Measurements from ENCODE around the gene PDGFA.

Gene PDGFA

DNA sequence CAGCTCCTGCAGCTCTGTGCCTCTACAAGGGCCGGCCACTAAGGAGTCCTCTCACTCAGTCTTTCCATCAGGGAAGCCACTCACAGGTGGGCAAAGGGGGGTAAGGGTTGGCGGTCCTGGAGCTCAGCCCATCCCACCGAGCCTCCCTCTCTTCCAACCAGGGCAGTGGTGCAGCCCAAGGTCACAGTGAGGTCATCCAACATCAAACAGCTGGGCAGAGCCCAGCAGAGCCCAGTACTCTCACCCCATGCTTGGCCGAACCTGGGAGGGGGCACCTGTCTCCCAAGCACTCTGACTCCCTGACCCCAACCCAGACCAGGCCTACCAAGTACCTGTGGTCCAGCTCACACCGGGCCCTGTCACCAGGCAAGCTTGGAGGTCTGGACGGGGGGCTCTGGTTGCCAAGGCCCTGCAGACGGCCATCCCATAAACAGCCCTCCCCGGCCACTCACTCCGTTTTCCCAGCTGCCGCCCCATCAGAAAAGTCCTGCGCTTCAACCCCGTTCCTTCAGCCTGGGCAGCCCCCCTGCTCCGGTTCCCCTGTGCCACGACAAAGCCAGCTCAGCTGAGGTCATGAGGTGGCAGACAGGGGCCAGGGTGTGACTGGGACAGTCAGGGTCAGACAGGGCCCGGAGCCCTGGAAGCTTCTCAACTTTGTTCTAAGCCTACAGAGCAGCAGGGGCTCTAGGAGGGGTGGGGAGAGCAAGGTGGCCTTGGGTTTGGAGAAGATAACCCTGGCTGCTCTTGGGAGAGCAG, 27.5 kb downstream of the PDGFA start:
- DNase-seq (ENCODE audit: low read depth in 2 of 2, low spot score in 1 of 2) = no peak

DNA sequence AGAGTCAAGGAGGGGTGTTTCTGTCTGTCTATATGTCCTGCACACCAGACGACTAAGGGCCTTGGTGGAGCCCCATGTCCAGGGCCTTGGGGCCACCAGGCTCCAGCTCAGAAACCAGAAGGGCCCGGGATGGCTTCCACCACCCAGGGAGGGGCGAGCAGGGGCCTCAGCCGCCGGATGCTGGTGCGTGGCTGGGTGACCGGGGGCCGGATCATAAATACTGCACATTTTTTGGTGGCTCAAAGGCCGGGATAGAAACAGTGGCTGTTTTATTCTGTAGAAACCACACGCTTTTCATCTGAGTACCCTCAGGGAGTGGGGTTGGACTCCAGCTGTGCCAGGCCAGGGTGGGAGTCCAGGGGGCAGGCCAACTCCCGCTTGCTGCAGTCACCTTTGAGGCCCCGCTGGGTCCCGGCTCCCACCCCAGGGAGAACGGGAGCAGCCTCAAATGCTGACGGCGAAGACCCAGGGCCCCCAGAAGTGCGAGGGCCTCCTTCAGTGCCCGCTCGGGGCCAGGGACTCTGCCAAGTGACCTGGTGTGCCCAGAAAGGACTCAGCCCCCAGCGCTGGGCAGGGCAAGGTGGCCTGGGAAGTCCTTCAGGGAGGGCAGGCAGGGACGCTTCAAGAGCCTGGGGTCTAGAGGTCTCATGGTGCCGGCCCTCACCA, 28.2 kb downstream of the PDGFA start:
- DNase-seq (ENCODE audit: low read depth in 2 of 2, low spot score in 1 of 2) = no peak

DNA sequence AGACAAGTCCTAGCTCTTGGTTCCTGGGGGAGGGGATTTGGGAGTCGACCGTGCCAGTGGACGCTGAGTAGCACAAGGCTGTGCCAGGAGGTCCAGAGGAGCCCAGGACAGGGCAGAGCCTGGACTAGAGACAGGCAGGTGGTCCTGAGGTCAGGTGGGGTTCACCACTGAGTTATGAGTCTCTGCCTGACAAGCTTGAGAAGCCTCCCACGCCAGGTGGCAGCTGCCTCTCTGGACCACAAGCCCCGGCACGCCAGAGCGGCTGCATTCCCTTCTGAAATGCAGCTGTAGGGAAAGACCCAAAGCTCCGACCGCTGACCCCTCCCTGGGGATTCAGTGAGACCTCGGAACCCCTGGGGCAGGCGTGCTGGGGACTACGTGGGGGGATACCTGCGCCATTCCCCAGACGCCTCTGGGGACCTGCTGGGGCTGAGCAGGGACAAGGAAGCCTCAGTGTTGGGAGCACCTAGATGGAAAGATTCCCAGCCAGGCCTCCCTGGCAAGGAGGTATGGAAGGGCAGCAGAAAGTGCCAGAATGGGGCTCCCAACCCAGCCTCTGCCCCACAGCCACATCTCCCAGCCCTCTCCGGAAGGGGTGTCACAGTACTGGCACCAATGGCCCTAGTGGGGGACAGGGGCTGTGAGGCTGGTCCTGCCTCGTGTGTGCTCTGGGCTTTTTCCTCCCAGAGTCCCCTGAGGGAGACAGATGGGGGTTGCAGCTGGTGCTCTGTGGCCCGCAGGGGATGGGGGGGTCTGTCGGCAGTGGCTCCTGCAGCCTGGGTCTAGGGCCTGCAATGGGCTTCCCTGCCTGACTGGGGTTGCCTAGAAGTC, 29.0 kb downstream of the PDGFA start:
- no peak for DNase-seq (ENCODE audit: low read depth in 2 of 2, low spot score in 1 of 2)

DNA sequence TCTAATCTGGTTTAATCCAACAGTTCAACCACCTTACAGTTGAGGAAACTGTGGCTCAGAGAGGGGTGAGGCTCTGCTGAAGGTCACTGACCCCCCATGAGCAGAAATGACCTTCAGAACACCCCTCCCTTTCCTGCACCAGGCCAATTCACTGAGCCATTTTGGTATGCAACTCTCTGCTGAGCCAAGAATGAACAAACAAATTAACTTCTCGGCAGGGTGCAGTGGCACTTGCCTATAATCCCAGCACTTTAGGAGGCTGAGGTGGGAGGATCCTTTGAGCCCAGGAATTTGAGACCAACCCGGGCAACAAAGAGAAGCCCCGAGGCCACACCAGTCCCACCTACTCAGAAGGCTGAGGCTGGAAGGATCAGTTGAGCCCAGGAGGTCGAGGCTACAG, 29.8 kb downstream of the PDGFA start:
- DNase-seq (ENCODE audit: low read depth in 2 of 2, low spot score in 1 of 2) = no peak

DNA sequence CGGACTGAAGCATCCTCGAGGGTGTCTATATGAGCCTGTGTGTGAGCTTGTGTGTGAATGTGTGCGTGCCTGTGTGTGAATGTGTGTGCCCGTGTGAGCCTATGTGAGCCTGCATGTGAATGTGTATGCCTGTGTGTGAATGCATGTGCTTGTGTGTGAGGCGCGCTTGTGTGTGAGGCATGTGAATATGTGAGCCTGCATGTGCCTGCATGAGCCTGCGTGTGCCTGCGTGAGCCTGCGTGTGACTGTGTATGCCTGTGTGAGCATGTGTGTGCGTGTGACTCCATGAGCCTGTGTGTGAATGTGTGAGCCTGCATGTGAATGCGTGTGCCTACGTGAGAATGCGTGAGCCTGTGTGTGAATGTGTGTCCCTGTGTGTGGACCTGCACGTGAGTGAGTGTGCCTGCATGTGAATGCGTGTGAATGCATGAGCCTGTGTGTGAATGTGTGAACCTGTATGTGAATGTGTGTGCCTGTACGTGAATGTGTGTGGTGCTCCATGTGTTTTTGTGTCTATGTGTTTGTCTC, 33.4 kb downstream of the PDGFA start:
- no peak for DNase-seq (ENCODE audit: low read depth in 2 of 2, low spot score in 1 of 2)

DNA sequence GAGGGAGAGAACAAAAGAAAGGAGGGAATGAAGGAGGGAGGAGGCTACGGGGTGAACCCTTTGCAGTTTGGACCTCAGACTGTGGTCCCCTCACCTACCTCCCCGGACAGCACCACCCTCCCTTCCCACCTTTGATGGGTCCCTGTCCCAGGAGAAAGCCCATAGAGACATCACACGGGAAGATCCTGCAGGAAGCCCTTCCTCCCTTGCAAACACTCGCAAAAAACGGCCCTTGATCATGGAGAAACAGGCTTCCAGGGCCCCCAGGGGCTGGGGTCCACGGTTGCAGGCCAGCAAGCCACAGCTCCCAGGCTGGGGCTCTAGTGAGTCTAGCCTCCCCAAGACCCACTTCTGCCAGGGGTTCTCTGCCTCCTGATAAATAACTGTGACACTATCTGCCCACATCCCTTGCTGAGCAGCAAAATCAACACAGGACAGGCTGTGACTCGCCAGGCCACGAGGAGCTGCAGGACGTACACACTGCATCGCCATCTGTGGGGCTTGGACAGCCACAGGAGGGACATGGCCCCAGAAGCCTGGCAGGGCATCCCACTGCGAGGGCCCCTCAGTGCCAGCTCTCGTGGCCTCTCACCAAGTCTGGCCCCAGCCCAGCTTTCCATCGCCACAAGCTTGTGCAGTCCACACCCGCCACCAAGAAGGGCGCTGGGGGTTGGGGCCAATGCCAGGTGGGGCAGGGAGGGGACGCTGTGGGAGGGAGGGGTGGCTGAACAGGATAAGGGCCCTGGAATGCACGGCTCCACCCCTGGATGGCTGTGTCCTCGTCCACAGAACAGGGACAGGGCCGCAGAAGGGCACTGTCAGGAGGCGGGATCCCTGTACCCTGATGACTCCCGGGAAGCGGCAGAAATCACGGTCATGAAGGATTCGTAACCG, 34.2 kb downstream of the PDGFA start:
- no peak for DNase-seq (ENCODE audit: low read depth in 2 of 2, low spot score in 1 of 2)

DNA sequence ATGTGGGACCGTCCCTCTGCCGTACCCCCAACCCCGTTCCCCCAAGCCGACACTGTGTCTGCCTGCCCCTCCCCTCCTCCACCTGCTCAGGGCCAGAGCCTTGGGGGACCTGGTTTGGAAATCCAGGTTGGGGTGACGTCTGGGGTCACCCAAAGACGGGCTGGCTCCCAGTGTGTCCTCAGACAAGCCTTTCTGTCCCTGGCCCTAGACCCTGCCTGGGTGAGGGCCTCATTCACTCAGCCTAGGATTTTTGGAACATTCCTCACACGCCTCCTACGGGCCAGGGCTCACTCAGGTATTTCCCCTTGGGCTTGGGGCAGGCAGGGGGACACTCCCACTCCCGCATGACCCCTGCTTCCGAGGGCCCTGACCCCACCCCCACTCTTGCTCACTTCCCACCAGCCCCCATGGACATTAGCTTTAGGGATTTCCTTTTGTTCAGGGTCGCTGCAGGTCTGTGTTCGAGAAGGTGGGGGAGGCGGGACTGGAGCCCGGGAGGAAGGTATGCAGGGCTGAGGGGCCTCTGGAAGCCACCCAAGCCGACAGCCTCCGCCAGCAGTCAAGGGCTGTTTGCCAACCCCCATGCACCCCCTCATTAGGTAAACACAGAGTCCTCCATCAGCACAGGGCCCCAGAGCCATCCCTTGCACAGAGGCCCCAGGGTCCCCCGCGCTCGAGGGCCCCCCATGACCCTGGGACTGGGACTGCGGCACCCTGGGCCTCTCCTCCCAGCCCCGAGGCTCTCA, 35.1 kb downstream of the PDGFA start:
- DNase-seq (ENCODE audit: low read depth in 2 of 2, low spot score in 1 of 2) = no peak

DNA sequence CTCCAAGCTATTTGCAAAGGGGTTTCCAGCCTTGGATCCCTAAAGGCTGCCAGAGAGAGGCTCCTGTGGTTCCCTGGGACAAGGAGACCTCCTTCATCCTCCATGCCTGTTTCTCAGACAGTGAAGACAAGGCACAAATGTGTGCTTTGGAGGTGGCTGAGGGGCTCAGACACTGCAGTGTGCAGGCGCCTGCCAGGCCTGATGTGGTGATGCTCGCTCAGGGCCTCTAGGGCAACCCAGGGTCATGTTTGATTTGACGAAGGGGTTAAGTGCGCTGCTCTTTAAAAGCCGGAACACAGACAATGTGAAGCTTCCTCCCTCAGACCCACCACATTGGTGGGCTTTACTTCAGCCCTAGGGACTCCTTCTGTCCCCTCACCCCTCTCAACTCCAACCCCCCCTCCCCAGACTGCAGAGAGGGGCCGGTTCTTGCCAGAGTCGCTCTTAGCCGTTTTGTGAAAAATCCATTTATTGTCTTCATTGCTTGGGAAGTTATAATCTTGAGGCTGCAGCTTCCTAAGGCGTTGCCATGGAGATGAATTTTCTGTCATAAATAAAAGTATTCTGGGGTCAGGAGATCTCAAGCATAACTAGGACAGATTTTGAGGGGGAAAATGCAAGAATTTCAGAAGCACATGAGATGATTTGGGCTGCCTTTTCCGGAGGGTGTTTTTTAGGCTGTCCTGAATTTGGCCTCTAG, 35.8 kb downstream of the PDGFA start:
- DNase-seq (ENCODE audit: low read depth in 2 of 2, low spot score in 1 of 2) = no peak

DNA sequence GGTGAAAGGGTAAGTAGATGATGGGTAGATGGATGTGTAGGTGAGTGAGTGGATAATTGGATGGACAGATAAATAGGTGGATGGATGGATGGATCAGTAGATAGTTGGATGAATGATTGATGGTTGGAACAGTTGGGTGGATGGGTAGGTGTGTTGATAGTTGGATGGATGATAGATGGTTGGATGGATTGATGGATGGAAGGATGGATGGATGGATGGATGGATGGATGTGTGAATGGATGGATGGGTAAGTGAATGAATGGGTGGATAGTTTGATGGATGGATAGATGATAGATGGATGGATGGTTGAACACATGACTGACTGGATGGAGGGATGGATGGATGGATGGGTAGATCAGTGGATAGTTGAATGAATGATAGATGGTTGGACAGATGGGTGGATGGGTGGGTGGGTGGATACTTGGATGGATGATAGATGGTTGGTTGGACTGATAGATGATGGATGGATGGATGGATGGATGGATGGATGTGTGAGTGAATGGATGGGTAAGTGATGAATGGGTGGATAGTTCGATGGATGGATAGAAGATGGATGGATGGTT, 37.0 kb downstream of the PDGFA start:
- DNase-seq (ENCODE audit: low read depth in 2 of 2, low spot score in 1 of 2) = no peak

DNA sequence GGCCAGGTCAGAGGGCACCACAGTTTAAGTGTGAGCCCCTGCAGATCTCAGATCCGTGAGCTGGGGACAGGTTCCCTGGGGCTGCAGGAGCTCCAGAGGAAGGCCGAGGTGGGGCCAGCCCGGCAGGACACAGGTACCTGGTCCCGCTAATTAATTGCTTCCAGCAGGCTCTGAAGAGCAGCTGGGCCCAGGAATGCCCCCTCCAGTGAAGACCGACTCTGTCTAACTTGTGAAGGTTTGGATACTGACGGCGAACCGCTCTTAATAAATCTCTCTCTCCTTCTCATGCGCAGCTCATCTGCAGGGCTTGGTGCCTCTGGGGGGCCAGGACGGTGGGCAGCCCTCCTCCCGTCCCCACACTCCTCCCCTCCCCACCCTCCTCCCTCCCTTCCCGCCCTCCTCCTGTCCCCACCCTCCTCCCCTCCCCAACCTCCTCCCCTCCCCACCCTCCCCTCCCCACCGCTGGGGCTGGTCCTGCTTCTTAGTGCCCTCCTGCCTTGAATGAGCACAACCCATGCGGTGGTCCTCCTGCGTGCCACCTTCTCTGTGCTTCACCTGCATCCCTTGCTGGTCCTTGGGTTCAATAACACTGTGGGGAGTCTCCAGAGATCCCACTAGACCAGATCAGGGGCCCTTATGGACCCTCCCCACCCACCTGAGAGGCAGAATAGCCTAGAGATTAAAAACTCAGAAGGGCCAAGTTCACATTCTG, 38.3 kb downstream of the PDGFA start:
- DNase-seq (ENCODE audit: low read depth in 2 of 2, low spot score in 1 of 2) = no peak

DNA sequence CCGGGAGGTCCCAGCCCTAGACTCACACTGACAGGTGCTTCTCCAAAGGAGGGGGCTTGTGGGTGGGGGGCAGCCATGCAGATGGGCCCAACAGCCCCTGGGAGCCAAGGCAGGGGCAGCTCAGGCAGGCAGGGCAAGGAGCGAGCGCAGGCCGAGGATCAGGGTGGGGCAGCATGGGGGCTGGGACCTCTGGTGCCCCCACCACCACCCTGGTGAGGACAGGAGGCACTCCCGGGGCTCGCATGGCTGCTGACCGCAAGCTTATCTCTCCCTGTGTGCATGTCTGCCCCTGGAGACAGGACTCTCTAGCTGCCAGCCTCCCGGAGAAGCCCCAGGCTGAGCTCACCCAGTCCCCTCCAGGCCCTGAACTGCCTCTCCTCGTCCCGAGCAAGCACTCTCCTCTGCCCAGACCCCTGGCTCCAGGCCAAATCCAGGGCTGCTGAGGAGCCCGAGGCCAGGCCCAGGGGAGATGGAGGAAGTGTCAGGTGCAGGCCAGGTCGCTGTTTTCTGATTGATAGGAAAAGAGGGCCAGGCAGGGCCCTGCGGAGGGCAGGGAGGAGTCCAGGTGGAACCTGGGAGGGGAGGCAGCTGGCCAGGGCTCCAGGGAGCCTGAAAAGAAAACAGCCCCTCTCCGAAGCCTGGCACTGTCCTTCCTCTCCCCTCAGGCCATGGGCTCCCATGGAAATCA, 39.0 kb downstream of the PDGFA start:
- DNase-seq (ENCODE audit: low read depth in 2 of 2, low spot score in 1 of 2) = no peak

DNA sequence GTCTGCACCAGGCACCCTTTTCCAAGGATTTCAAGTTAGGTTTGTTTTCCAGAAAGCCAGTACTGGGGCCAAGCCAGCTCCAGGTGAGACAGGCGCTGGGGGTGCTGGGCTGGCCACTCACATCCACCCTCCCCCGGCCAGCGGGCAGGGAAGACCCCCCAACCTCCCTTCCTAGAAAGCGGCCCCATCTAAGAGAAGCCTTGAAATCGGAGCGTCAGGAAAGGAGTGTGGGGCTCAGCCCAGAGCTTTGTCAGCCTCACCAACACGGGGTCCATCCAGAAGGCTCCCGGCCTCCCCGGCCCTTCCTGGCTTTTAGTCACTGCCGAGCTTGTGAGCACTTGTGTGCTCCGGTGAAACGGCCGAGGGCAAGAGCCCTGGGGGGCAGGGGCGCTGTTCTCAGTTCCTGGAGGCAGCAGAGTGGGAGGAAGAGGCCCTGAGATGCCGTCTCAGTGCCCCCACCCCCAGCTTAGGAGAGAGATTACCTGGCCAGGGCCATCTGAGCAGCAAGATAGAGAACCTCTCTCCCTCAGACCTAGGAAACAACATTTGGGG, 39.6 kb downstream of the PDGFA start:
- no peak for DNase-seq (ENCODE audit: low read depth in 2 of 2, low spot score in 1 of 2)

DNA sequence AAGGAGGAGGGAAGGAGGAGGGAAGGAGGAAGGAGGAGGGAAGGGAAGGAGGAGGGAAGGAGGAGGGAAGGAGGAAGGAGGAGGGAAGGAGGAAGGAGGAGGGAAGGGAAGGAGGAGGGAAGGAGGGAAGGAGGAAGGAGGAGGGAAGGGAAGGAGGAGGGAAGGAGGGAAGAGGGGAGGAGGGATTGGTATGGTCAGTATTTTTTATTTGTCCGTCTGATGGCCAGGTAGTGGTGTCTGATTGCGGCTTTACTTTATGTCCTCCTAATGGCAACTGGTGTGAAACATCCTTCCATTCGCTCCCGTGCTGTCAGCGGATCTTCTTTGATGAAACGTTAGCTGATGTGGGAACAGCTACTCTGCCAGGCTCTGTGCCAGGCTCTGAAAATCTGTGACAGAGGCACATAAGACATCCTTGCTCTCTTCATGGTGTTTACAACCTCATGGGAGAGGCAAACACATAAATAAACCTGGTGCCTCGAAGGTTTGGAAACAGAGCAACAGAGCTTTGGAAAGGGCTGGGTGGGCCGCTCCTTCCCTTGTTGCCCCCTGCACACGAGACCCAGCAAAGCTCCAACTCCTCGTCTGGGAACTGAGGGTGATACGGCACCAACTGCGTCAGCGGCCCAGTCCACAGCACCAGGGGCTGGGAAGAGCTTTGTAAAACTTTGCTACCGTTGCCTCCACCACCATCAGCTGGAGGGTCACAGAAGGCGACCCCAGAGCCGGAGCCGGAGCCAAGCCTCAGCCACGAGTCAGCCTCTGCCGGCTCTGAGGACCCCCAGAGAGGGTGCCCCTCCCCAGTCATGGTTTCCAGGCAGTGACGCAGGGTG, 40.3 kb downstream of the PDGFA start:
- no peak for DNase-seq (ENCODE audit: low read depth in 2 of 2, low spot score in 1 of 2)

DNA sequence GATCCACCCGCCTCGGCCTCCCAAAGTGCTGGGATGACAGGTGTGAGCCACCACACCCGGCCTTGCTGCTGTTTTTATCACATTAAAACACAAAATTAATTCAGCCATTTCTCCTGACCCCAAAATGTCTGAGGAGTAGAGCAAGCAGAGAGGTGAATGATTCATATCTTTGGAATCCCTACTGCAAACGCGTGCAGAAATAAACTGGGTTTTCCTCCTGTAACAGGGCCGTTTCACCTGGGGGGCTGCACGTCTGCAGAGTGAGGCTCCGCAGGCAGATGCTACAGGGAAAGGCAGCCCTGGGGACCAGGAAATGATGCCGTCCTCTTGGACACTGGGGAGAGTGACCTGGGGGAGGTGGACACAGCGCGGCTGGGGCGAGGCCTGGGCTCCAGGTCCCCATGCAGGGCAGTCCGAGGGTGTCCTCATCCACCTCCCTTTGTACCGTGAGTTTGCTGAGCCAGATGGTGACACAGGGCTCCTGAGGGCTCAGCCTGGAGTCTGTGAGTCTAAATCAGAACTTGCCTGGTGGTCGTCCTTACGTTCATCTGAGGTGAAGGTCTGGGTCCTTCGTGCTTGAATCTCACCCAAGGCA, 41.9 kb downstream of the PDGFA start:
- DNase-seq (ENCODE audit: low read depth in 2 of 2, low spot score in 1 of 2) = no peak

DNA sequence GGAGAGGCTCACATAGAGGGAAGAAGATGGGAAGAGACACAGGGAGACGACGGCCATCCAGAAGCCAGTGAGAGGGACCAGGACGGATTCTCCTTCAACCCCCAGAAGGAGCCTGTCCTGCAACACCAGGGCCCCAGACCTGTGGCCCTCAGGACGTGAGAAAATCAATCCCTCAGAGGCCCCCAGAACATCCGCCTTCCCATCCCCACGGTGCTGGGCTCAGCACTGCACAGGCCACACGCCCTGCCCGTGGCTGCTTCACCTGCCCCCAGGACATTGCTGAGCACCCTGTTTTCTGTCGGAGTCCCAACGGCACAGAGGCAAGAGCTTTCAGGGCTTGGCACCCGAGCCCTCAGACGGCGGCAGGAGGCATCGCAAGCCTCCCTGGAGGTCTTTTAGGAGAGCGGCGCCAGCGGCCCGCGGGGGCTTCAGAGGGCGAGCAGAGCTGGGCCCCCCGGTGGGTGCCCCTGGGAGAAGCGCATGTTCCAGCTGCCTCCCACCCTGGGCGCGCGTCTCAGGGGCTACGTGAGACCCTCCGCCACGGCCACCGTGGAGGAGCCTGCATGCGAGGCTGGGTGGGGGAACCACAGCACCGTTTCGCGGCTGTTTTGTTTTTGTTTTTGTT, 42.8 kb downstream of the PDGFA start:
- DNase-seq (ENCODE audit: low read depth in 2 of 2, low spot score in 1 of 2) = no peak

DNA sequence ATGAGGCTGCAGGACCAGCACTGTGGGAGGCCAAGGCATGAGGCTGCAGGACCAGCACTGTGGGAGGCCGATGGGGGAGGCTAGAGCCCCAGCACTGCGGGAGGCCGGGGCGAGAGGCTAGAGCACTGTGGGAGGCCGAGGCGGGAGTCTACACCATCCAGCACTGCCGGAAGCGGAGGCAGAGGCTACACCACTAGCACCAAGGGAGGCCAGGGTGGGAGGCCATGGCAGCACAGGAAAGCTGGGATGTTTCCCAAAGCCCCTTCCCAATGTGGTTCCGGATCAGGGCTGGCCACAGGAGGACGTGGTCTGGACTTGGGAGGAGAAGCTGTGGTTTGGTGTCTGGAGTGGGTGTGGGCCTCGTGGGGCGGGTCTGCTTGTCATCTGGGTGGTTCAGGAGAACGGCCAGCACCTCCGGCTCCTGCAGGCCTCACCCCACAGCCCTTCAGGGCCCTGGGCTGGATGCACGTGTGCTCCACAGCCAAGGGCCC, 43.6 kb downstream of the PDGFA start:
- no peak for DNase-seq (ENCODE audit: low read depth in 2 of 2, low spot score in 1 of 2)

All from stimulated activated CD8-positive, alpha-beta memory T cell treated with anti-CD3 and anti-CD28 coated beads, Interleukin-4, amount 100 ng/mL, for 4 hours (primary cell).